Midbrain (tissue), 1 donor: ENCODE data around the gene USP49.

Experiments used
- DNase-seq: peaks from one replicate; lab custom pipeline; 2025; lab: John Stamatoyannopoulos, UW

USP49 gene

DNA sequence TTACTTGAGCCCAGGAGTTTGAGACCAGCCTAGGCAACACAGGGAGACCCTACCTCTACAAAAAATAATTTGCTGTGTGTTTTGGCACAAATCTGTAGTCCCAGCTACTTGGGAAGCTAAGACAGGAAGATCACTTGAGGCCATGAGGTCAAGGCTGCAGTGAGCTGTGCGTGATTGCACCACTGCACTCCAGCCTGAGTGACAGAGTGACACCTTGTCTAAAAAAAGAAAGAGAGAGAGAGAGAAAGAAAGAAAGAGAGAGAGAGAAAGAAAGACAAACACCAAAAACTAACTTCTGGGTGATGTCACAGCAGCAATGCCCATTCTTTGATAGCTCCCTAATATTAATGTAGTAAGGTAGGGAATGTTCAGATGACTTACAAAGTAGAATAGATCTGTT, 20.4 kb downstream of the USP49 start:
- no peak for DNase-seq

DNA sequence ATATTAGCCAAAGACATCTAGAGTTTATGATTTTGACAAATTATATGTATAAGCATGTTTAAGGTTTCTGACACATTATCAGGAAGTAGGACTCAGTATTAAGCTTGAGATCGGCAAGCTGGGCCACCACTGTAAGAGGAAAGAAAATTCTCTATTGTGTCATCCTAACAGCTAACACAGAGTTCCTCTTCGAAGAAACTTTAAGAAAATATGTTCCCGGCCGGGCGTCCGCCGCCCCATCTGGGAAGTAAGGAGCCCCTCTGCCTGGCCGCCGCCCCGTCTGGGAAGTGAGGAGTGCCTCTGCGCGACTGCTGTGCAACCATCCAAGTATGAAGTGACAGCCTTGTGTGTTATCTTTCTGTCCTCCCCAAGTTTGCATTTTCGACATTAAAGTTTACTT, 23.0 kb downstream of the USP49 start:
- DNase-seq, result no peak

DNA sequence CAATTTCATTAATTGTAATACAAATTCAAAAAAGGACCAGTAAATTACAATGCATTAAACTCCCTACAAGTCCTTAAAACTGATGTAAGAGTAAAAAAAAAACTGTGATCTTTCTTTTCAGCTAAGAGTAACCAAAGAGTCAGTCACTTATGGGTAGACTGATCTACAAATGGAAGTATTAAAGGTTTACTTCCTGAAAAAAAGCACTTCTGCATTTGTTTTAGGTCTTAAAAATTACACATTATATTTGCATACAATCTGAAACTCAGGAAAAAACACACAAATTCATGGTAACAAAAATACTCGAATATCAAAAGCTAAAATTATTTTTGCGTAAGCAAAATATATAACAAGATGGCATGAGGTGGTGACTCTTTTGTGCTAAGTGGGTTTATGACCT, 23.5 kb downstream of the USP49 start:
- DNase-seq, result no peak

DNA sequence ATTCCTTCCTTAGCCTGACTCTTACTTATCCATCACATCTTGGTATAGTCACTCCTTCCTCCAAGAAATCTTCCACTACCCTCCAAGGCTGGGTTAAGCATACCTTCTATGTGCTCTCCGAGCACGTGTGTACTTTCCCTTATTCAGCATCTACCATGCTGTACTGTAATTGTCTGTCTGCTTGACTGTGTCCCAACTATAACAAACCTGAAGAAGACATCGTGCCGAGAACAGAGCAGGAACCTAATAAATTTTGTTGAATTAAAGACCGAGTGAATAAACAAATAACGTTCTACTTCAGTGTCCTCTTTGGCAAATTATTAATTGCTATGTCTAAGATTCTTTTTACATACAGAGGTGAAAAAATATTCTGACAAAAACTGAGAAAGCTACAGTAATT, 35.8 kb downstream of the USP49 start:
- DNase-seq, result no peak

DNA sequence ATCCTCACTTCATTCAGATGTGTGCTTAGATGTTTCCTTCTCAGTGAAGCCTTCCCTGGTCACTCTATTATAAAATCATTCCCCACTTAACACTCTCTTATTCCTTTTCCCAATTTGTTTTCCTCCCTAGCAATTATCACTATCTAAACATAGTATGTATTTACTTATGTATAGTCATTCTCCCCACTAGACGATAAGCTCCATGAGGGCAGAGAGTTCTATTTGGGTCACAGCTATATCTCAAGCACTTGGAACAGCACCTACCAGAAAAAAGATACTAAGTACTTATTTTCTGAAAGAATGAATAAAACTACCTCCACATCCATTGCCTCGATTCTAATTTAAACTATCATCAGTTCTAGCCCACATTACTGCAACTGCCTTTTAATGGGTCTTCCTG, 36.5 kb downstream of the USP49 start:
- no peak for DNase-seq

DNA sequence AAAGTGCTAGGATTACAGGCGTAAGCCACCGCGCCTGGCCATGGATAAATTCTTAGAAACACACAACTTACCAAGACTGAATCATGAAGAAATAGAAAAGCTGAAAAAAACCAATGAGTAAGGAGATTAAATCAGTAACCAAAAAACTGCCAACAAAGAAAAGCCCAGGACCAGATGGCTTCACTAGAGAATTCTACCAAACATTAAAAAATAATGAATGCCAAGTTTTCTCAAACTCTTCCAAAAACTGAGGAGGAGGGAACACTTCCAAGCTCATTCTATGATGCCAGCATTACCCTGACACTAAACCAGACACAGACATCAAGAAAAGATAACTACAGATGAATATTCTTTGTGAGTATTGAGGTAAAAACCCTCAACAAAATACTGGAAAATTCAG, 44.3 kb downstream of the USP49 start:
- no peak for DNase-seq

DNA sequence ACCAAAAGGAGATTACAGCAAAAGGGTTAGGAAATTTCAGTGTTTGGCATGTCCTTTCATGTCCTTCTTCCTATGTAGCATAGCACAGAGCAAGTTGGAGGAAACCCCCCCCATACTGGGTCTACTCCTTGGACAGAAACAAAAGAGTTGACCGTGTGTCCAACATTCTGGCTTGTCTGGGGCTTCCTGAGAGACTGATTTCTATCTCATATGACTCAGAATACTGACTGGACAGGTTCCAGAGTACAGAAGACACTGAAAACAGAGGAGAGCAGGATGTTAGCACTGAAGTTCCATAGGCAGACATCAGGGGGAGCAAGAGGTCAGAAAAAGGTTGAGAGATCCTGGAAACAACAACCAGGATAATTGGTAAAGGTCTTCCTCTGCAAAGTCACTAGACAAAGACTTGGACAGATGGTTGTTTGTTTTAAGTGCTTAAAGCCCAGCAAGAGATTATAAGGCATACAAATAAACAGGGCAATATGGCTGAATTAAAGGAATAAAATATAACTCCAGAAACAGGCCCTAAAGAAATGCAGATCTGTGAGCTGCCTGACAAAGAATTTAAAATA, 48.4 kb downstream of the USP49 start:
- DNase-seq, result no peak

DNA sequence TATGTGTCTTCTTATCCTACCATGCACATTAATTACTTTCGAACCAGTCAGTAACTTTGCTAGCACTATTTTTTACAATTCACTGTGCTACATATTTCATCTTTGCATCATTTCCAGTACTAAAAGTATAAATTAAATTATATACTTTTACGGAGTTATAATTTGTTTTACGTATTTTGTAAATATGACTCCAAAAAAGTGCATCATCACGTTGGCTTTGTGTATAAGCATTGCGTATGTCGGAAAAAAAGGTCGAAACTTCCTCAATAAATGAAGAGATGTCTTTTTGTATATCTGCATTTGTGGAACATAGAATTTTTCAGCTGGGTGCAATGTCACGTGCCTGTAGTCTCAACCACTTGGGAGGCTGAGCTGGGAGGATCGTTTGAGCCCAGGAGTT, 52.0 kb downstream of the USP49 start:
- no peak for DNase-seq

DNA sequence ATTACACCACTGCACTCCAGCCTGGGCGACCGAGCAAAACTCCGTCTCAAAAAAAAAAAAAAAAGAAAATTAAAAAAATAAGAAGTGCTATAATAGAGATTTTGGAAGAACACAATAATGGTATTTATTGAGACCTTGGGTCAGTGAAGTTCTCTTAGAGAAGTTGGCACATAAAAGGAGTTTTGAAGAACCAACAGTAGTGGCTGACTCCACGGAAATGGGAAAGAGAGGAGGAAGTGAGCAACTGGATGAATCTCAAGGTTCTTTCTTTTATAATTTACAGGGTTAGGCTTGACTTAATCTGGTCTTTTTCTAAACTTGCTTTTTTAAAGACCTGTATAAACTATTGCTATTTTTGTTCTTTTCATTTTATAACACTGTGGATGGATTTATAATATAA, 54.8 kb downstream of the USP49 start:
- no peak for DNase-seq

DNA sequence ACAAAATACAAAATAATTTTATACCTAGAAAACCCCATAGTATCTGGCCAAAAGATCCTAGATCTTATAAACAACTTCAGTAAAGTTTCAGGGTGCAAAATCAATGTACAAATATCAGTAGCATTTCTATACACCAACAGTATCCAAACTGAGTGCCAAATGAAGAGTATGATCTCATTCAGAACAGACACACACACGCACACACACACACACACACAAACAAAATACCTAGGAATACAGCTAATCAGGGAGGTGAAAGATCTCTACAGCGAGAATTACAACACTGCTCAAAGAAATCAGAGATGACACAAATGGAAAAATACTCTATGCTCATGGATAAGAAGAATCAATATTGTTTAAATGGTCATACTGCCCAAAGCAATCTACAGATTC, 58.5 kb downstream of the USP49 start:
- no peak for DNase-seq

DNA sequence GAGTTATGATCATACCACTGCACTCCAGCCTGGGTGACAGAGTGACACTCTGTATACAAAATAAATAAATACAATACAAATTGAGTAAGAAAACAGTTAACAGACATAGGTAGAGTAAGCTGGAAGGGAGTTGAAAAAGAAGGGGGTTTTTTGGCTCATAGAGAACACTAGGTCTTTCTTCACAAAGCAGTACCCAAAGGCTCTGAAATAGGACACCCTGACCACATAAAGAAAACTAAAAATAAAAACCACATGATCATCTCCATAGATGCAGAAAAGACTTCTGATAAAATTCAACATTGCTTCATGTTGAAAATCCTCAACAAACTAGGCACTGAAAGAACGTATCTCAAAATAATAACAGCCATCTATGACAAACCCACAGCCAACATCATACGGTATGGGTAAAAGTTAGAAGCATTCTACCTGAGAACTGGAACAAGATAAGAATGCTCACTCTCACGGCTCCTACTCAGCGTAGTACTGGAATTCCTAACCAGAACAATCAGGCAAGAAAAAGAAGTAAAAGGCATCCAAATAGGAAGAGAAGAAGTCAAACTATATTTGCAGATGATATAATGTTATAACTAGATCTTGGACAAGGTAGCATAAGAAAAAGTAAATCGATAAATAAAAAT, 59.0 kb downstream of the USP49 start:
- DNase-seq, result no peak

DNA sequence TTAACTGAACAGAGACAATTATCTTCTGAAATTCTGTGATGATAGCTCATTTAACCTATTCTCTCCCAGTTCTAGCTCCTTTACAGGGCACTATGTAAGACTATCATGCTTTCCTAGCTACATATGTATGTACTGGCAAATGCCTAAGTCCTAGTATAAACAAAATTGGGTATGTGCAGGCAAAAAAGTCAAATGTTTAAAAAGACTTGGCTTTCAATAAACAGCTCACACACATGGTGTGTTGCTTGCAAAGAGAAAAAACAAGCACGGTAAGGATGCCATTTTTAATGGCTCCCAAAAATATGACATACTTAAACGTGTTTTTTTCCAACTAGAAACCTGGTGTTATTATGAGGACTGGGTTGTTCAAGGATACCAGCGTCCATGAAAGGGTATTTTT, 62.9 kb downstream of the USP49 start:
- DNase-seq, result no peak

DNA sequence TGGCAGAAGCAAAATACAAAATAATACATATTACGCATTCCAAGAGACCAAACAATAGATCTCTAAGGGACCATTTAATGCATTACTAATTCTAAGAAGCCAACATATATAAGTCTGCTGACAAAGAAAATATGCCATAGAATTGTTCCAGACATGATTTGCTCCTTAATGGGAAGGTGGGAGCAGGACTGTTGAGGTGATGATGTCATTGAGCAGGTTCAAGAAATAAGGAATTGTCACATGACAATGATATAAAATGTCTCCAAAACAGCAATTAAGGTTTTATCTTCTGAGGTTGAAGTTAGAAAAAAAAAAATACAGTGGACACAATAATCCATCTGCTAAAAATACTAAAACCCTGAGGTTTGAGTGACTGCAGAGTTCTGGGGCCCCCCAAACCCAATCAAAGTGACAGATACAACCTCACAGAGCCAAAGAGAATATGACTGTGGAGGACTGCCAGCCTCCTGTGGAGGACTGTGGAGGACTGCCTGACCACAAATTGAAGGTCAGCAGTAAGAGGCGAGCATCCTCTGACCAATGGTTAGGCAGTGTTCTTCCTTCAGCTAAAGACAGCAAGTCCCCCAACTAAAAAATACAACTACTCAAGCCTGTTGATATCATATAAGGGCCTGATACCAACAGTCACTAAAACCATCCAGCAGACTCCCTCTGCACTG, 68.7 kb downstream of the USP49 start:
- DNase-seq, result no peak

DNA sequence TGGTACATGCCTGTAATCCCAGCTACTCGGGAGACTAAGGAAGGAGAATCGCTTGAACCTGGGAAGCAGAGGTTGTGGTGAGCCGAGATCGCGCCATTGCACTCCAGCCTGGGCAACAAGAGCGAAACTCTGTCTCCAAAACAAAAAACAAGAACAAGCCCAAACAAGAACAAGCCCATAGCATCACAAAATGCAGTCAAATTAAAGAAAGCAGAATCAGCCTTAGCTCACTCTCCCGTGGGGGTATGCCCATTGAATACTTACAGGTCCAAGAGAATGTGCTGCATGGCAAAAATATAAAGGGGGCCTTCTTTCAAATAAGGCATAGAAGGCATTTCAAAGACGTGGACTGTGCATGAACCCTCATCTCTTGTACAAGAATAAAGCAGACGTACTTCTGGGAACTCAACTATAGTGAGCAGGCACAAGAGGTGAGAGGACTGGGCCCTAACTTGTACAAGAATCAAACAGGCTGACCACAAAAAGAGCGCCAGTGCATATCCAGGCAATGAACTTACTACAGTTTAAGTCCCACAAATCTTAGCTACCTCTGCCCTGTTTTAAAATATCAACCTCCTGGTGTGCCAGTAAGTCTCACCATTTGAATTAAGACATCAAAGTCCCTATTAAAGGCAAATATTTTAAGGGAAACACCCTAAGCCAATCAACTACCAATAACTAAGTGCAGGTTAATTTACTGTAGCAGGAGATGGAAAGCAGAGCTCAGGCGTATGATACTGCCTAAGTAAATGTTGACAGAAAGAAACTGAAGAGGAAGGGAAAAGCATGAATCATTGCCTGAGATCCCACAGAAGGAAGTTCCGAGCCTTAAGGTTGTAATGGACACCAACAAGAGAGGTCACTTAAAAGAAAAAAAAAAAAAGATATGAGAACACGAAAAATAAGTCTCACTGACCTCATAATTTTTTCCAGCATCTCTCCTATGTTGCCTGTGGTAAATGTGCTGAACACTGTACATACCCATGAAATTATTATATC, 70.3 kb downstream of the USP49 start:
- DNase-seq, result no peak

DNA sequence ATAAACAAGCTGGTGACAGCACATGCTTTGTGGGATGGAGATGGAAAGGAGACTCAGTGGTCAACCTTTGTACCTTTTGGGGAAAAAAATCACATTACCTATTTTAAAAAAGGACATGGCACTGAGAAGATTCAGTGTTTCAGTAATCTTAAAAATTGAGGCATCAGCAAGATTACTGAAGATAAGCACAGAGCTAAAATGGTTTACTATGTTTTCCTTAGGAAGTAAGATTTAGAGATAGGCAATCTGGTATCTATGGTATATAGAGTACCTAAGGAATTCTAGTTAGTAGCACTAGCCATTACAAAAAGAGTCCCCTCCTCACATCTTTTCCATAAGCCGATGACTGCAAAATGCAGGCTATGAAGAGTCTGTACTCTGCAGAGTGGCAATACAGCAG, 72.0 kb downstream of the USP49 start:
- DNase-seq, result no peak

DNA sequence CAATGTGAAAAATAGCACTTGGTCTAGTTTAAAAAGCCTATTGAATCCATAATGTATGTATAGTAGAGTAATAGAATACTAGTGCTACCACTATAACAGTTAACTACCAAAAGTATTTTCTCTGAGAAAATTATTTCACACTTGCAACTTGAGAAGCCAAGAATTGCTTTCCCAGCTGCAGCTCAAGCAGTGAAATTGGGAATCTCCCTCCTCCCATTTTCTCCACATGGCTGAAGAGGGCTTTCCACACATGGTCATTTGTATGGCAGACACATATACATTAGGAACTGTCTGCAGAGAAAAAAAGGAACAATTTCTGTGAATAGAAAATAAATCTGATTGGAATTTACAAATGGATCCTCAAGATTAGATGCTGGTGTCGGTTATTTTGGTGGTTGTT, 73.2 kb downstream of the USP49 start:
- DNase-seq, result no peak

DNA sequence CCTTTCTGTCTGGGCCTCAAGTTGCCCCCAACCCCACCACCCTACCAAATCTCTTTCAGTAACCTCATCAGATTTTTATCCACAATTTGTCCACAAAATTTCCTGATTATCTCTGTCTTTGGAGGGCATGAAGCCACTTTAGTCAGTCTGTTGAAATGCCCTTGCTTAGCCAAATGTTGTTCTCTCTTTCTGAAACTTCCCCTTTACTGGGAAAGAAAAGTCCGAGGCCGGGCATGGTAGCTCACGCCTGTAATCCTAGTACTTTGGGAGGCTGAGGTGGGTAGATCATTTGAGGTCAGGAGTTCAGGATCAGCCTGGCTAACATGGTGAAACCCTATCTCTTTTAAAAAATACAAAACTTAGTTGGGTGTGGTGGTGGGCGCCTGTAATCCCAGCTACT, 73.9 kb downstream of the USP49 start:
- DNase-seq, result no peak

DNA sequence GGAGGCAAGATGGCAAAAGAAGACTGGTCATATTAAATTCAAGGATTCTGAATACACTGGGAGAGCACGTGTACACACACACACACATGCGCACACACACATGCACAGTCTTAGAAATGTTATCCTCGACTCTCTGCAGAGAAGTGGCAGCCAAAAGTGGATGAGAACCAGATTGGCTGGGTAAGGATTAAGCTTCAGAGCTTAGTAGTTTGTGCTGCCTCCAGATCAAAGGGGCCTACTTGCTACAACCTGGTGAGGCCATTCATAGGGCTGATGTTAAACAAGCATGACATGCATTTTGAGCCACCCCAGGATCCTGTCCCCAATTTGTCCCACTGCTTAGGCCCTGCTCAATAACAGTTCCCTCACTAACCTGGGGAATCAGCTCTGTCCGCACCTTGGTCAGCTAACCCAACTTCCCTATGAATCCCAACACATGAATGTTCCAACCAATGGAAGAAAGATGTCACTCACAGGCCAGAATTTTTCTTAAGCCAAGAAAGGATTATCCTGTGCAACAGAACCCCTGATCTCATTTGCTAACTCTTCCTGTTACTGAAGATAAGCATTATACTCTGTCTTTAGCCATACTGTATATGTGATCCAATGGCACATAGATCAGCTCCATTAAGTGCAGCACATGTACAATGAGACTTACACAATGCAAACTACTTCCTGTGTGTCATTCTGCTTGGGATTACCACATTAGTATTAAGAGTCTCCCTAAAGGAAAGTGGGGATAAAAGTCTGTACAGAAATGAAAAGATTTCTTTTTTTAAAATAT, 76.7 kb downstream of the USP49 start:
- no peak for DNase-seq

DNA sequence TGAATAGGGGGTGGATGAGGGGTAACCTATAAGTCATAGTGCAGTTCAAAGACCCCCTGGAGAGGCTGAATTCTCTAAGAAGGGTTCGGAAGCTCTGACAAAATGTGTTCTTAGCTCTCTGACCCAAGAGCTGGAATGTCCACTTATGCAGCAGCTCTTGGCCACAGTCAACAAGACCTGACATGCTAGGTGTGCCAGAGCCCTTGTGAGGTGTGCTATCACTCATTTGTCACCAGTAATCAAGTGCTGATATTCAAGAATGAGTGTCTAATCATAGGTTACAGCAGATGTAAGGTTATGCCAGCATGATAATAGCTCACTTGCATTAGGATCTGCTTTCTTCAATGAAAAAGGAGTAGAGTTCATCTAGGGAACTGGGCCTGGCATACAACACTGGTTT, 79.6 kb downstream of the USP49 start:
- no peak for DNase-seq

DNA sequence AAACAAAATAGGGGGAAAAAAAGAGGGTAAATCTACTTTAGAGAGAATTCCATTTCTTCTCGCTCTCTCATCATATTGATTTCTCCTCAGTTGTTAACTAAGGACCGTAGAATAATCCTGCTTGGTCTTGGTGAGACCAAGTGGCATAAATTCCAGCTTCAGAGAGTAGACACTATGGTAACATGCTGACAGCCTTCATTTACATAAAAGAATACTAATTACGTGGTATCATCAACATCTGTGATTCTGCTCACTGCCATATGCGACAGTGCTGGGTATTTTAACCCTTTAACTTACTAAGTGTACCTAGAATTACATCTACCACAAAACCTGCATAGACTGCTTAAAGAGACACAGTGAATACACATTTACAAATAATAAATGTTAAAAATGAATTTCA, 80.5 kb downstream of the USP49 start:
- DNase-seq, result no peak

DNA sequence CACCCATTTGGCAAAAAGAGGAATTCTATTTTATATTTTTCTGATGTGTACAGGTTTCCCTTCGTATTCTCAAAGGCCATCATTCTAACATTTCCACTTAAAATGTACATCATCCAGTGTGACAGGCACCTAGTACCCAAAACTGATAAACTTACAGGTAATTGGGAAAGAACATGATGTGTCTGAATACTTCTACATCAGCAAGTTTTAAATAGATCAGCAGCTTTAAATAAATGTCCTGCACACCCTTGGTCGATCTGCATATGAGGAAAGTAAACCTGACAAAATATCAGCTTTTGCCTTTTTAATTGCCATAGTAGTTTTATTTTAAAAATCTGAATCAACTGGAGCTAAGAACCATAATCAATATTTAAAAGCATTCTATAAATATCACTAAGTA, 81.2 kb downstream of the USP49 start:
- no peak for DNase-seq

DNA sequence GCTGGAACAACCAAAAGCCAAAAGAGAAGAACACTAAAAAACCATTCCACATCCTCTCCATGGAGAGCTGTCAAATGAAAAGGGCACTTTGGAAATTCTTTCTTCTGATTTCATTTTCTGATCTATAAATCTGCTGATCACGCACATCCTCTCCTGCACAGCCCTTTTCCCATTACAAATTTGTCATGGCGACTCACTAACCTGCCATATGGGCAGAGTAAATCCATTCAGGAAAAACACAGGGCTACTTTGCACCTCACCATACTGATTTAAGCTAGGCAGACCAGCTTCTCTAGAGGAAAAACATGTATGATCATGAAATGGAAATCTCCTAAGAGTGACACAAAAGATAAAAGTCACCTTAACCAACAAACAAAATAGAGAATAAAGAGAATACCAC, 81.7 kb downstream of the USP49 start:
- DNase-seq, result no peak
